H1 (cell line): ENCODE data around the gene ARTN. TPM values are rescaled to one million over a fixed set of nuclear protein-coding genes. Genes with fewer than 3 reads are reported as not detected.

ENCODE experiments used
- CTBP2 ChIP-seq: IDR thresholded peaks from 2 replicates; pipeline ENCODE4 v1.7.0; 2011; ENCODE audit warnings: borderline replicate concordance, mild to moderate bottlenecking, moderate library complexity, mixed read lengths, low read length; ENCODE audit not compliant: insufficient read depth, insufficient read length
- E2F6 ChIP-seq: IDR thresholded peaks from 2 replicates; pipeline ENCODE4 v1.6.1; 2012; ENCODE audit warnings: inconsistent platforms
- HDAC6 ChIP-seq: IDR thresholded peaks from one replicate; pipeline ENCODE4 v1.7.1; 2012; ENCODE audit warnings: low read depth, mild to moderate bottlenecking, inconsistent platforms, low read length, moderate library complexity
- POLR2A ChIP-seq, 2 experiments: IDR thresholded peaks; 1 replicate in 1 of 2; 2 replicates in 1 of 2; pipeline ENCODE4 v1.6.1; 2011; ENCODE audit warnings: low read depth in 2 of 2, low read length in 2 of 2, mild to moderate bottlenecking in 2 of 2; ENCODE audit errors: control extremely low read depth in 1 of 2
- polyA plus RNA-seq, 7 experiments: library from polyadenylated mRNA; depleted of rRNA in 3 of 7; stranded (reverse) in 5 of 7; unstranded in 2 of 7; fragments of >200 nt in 5 of 7; fragments of 200-250 nt in 2 of 7; gene quantifications; 1 replicate in 5 of 7; 2 replicates in 1 of 7; 4 replicates in 1 of 7; pipeline versions ENCODE4 v1.2.1 to v1.2.3, GENCODE V29; 2011 to 2013; ENCODE audit warnings: missing spikeins in 2 of 7, mixed read lengths in 2 of 7
- total RNA-seq: library from RNA; stranded (reverse); fragmentation: NEBNext Ultra II Directional; extraction: Animal tissue kit (Norgen Biotek cat#: 25700); gene quantifications from 2 replicates; pipeline ENCODE4 v1.2.1, GENCODE V29; 2021

Gene ARTN
- total and polyA plus RNA-seq, 2 of the 8 experiments (the other 6 are each of a cell fraction or from before 2014, with no cell fraction given), result 13.5 to 22.7 TPM

GRCh38 chr1:43898981-43899380 is 34.6 kb upstream of the ARTN start (continued):
- no peak for TF ChIP-seq E2F6
- no peak for TF ChIP-seq HDAC6
- TF ChIP-seq POLR2A (IDR thresholded peaks at IDR 0.05; ENCODE audit: control extremely low read depth in 1 of 2, low read depth in 2 of 2, low read length in 2 of 2), result no peak
- no peak for TF ChIP-seq CTBP2
